HG03571 (cell line): ENCODE measurements around the gene C2orf76.
"Not testable (repeated sequence)": the region's sequence is repeated elsewhere in the genome, so short reads cannot be mapped to it uniquely, and the experiment has no call there.

Experiments used
- ATAC-seq: cut with Tn5 transposase; IDR thresholded peaks from one replicate; pipeline ENCODE4 v1.9.1; 2021; ENCODE audit not compliant: unreplicated experiment

The C2orf76 gene

DNA sequence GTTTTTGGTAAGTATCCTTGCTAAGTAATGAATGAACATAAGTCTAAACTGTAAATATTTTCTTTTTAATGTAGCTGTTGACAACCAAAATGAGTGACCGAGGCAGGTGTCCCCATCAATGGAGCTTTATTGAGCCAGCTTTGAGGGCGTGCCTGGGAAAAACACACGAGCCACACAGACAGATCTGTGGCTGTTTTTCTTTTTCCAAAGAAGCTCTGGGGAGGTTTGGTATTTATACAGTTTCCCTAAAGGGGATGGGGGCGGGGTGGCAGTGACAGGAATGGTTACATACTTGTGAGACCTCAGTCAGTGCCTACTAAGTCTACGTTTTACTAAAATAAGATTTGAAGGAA is 11.3 kb upstream of the C2orf76 start:
- no peak for ATAC-seq

DNA sequence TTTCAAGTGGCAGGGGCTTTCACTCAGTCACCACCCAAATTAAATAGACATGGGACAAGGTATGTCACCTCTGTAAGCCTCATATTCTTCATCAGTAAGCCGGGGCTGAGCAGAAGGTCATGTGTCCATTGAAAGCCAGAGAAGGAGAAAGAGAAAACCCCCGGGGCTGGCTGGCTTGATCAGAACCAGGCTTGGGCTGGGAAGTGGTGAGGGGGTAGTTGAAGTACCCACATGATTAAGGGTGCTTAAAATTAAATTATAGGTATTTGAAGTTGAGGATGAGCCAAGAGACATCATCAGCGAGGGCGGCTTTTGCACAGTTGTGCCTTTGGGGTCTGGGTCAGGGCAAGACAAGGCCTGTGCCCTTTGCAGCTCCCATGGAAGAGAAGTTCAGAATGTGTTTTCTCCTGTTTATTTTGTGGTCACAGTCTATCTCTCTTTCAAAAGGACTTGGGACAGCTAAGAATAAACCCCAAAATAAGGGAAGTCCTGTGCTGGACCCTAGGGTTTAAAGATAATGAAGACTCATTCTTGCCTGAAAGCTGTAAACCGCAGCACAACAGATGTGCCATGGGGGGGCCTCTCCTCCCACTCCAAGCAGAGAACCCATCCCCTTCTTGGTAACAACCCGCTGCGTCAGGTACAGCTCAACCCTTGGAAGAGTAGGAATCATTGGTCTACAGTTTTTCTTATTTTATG is 10.8 kb upstream of the C2orf76 start:
- ATAC-seq = no peak

DNA sequence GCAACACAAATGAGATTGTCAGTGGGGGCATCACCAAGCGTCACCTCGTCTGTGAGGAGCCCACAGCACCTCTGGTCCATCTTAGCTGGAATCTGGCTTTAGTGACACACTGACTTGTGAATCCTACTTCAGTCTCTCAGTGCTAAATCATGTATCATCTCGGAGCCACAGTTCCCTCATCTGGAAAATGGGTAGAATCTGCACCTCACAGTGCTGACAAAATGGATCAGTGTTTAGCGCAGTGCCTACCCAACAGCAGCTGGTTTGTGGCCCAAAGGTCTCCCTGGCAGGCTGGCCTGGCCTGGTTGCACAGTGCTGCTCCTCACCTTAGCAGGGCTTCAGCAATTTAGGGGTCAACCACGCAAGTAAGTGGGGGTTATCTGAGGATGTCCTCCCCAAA is 10.2 kb upstream of the C2orf76 start:
- ATAC-seq = no peak

DNA sequence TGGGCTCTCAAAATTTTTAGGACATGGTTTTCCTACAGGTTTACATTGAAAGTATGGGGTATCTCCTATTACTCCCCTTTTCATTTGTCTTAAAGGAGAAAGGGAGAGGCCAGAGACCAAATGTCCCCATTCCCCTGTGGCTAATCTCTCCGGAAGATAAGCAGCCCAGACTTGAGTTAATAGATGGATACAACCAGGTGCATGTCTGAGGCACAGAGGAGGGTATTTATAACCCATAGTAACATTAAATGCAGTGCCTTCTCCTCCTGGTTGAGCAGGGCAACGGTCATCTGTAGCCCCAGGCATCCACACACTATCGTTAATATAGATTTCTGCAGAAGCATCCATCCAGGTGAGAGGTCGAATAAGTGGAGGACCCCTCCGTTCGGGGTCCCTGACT is 9.8 kb upstream of the C2orf76 start:
- not testable (repeated sequence) for ATAC-seq

DNA sequence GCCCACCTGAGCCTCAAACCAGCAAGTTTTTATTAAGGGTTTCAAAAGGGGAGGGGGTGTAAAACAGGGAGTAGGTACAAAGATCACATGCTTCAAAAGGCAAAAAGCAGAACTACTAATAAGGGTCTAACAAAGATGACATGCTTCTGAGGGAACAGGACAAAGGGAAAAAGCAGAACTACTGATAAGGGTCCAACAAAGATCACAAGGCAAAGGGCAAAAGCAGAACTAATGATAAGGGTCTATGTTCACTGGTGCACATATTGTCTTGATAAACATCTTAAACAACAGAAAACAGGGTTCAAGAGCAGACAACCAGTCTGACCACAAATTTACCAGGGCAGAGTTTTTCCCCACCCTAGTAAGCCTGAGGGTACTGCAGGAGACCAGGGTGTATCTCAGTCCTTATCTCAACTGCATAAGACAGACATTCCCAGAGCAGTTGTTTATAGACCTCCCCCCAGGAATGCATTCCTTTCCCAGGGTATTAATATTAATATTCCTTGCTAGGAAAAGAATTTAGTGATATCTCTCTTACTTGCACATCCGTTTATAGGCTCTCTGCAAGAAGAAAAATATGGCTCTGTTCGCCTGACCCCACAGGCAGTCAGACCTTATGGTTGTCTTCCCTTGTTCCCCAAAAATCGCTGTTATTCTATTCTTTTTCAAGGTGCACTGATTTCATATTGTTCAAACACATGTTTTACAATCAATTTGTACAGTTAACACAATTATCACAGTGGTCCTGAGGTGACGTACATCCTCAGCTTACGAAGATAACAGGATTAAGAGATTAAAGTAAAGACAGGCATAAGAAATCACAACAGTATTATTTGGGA is 7.5 kb upstream of the C2orf76 start:
- not testable (repeated sequence) for ATAC-seq

DNA sequence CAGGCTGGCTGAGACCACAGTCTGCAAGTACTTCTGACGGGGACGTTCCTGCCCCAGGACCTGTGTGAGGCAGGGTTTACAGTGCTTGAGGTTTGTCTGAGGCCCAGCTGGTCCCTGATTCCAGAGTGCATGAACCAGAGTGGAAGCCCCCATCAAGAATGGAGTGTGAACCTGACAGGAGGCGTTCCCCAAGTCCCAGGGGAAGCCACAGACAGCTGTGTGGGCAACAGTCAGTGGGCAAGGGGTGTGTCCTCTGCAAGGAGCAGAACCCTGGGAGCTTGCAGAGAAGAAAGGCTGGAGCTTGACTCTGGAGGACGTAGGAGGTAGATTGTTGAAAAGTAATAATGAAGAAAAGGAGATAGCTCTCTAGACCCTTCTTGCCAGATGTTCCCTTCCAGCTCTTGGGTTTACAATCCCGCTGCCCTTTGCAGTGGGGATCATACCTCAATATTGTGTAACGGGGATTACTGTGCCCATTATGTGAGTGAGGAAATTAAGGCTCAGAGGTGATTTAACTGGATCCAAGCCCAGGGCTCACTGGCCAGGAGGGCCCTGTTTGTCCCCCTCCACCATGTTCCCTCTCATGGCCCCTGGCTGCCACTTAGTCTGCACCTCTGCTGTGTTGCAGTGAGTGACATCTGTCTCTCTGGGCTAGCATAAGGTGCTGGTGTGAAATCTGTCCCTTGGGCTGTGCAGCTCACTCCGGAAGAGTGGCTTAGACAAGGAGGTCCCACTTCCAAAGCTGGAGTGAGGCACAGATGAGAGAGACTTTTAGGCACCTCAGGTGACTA is 6.3 kb upstream of the C2orf76 start:
- ATAC-seq = no peak

DNA sequence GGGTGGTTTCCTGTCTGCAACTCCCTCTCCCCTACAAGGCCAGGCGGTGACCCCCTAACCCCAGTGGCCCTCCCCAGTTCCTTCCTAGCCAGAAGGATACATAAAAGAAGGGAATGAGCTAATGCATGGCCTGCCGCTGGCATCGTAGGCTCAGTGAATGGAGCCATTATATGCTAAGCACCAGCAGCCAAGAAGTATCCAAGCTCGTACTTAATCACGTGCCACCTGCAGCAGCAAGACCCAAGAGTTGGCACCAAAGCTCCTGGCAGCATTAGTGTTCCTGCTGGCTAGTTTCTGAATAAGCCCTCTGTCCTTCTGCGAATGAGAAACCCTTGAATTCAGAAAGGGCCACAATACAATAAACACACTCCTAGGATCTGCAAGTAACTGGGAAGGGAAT is 4.5 kb upstream of the C2orf76 start:
- no peak for ATAC-seq

DNA sequence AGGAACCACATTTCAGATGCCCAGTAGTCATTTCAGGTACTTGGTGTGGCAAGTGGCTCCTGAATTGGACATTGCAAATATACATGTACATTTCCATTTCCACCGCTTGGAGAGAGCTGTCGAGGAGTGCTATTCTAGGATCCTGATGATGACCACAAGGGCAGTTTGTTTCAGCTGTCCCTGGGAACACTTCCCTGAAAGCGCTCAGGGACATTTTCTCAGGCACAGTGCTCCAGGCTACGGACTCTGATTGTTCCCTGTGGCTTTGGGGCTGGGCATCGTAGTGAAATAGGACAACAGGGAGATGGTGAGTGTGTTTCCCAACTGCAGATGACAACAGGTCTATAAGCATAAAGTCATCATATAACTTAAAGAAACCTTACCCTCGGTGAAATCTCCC is 3.2 kb upstream of the C2orf76 start:
- ATAC-seq = no peak

DNA sequence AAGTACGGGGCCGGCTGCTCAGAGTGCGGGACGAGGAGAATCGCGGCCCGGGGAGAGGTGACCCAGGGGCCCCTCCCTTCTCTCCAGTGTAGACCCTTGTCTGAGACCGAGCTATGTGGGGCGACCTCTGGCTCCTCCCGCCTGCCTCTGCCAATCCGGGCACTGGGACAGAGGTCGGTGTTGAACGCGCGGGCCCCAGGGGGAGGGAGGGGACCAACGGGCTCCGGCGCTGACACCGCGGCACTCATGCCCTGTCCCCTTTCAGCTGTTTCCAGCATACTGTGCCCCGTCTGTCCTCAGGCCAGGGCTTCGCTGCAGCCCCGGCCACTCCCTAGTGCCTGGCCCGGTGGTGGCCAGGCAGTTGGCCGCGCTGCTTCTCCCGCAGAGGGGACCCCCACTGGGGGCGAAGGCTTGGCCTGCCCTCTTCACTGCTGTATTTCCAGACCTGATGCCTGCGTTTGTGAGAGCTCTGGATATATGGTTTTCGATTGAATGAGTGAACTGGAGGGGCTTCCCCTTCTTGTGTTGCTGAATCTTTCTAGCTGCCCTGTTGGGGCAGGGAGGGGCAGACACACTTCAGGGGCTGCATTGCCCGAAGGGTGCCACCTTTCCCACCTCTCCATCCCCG is 952 bp upstream of the C2orf76 start:
- ATAC-seq = peak; percentile 23

DNA sequence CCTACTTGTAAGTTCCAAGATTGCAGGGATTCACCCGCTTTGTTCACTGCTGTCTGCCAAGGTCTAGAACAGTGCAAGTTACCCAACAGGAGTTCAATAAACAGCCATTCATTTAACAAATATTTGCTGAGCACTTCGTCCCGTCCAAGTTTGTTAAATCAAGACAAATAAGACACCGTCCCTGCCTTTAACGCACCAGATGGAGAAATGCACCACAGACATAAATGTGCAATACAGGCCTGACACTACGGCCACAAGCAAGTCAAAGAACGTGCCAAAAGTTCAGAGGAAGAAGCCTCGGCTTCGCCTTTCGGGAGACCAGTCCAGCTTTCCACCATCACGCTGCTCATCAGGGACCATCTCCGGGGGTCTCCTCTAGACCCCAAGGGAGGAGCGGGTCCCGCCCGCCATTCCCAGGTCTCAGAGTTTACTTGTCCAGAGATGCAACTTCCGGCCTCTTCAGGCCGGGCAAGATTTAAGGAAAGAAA is 429 bp downstream of the C2orf76 start:
- ATAC-seq = peak; percentile 2

DNA sequence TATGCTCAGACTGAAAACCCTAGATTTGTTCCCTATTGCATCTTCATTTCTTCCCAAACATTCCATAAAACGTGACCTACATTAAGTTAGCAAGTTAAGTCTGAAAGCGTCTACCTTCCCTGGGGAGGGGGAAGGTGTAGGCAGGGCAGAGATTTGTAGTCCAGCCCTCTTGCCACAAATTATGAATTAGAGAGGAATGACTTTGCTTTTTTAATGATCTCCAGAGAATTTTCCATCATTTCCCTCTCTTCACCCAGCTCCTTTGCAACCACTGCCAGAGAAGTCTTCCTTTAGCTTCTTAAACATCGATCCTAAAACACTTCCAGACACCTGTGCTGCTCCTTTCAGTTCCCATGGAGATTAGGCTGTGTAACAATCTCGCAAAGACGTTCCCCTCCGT is 1.2 kb downstream of the C2orf76 start:
- no peak for ATAC-seq

DNA sequence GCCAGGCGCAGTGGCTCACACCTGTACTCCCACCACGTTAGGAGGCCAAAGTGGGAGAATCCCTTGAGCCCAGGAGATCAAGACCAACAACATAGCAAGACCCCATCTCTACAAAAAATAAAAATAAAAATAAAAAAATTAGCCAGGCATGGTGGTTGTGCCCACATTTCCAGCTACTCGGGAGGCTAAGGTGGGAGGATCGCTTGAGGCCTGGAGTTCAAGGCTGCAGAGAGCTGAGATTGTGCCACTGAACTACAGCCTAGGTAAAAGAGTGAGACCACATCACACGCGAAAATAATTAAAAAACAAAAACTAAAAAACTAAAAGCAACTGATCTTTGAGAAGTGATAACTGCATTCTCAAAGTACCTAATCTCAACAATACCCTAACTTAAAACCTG is 1.8 kb downstream of the C2orf76 start:
- ATAC-seq = no peak

DNA sequence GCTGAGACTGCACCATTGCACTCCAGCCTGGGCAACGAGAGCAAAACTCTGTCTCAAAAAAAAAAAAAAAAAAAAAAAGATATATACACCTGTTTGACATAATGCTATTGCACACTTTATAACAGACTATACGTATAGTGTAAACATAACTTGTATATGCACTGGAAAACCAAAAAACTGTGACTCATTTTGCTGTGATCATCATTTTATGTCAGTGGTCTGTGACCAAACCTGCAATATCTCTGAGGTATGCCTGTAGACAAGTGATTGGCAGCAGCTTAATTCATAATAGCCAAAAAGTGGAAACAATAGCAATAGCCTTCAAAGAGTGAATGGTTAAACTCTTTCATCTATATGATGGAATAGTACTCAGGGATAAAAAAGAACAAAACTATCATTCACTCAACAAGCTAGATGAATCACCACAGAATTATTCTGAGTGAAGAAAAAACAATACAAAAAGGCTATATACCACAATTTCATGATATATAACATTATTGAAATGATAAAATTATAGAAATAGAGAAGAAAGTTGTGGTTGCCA is 6.1 kb downstream of the C2orf76 start:
- no peak for ATAC-seq

DNA sequence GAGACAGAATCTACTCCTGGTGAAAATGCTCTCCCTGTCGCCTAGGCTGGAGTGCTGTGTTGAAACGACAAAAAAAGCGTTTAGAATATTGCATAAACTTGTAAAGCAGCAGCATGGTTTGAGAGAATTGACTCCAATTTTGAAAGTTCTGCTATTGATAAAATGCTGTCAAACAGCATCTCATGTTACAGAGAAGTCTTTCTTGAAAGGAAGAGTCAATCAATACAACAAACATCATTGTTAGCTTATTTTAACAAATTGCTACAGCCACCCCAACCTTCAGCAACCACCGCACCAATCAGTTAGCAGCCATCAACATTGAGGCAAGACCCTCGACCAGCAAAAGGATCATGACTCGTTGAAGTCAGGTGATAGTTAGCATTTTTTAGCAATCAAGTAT is 6.9 kb downstream of the C2orf76 start:
- no peak for ATAC-seq

DNA sequence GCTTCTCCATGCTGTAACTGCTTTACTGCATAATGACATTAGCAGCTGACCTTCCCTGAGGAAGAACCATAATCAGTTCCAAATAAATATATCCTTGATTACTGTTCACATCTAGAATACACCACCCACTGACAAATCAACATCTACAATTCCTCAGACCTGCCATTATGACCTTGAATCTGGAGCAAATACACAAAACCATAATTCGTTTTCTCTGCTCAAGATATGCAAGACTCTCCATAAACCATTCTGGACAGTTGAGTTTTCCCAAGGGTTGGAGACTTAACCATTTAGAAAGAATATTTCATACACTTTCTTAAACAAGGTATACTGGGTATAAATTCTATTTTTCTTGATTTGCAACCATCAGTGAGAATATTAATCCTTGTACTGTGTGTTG is 11.8 kb downstream of the C2orf76 start:
- no peak for ATAC-seq

DNA sequence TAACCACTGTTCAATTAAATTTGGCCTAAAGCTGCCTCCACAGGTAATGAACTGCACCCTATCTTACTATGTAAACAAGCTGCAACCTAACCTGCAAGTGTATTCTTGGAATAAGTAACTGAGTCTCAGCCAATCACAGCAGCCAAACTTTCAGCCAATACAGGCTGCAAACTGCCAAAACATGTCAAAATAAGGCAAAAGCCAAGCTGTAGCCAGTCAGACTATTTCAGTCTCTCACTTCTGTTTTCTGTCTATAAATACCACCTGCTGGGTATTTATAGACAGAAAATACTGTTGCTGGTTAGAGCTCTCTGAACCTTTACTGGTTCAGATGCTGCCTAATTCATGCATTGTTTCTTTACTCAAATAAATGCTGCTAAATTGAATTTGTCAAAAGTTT is 14.3 kb downstream of the C2orf76 start:
- ATAC-seq = peak; percentile 94

DNA sequence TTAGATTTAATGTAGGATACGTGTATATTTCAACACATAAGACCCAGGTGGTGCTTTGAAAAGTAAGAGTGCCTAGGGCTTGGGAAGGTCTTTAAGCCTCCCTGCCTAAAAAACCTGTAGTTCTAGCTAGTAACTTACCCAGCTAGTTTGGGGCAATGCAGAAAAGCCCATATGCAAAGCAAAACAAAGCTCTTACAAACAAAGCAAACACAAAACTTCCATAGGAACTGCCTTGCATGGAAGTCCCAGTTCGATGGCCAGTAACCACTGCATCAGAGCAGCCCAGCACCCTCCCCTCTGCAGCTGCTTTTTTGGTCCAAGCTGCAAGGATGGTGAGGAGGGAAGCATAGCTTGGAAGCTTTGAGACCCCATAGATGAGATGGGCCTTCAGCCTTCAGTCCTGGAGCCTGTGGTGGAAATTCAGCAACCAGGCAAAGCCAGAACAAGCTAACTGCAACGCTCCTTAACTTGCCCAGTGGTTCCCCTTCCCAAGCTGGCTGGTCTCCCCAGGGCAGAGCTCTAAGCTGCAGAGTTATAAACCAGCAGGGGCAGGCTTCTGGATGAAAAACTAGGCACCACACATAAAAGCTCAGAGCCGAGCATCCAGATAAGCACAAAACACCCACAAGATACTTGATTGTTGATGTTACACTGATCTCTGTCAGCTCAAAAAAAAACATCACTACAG is 16.2 kb downstream of the C2orf76 start:
- no peak for ATAC-seq

DNA sequence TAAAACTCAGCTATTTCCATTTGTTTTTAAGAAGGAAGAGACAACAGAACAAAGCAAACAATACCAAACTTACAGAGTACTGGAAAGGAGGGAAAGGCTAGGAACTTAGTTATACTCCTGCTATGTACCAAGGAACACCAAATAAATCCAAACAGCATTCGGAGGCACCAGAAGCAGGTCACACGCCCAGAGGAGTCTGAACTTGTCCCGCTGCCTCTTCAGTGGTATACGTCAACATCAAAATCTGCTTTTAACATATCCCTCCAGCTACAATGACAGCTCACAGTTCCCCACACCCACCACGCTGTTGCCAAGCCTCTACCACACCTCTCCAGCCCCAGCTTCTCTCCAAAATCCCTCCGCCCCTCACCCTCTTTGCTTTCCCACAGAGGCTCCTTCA is 17.3 kb downstream of the C2orf76 start:
- no peak for ATAC-seq

DNA sequence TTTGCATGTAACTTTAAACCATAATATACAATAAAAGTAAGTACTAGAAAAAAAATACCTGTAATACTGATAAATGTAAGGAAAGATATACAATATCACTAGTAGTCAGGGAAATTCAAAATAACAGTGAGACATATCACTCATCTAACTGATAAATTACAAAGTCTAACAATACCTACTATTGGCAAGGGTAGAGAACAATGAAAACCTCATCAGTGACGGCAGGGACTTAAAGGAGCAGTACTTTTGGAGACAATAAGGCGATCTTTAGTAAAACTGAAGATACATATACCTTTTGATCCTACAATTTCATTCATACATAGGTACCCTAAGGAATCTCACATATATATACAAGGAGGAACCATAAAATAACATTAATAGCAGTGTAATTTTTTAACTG is 24.9 kb downstream of the C2orf76 start:
- ATAC-seq = no peak

DNA sequence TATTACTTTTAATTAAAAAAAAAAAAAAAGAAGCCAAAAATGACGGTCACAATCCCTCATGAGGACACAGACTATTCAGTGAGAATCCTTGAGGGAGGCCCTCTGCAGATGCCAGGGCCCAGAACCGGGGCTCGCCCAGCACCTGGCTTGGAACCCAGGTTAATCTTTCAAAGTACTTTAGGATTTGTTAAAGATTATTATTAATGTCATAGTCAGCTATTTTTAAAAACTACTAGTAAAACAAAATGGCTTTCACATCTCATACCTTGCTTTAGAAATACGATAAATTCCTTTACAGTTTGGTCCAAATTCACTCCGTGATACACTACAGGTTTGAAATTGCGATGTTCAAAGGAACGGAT is 27.1 kb downstream of the C2orf76 start:
- ATAC-seq = no peak
